GM06990 (cell line): Measurements from ENCODE around the gene AKT1.

Source experiments
- DNase-seq: peaks from one replicate; pipeline ENCODE4 v3.0.0-alpha.2; 2011; ENCODE audit not compliant: insufficient read length; ENCODE audit errors: extremely low read depth
- H3K27me3 ChIP-seq: replicated peaks from 2 replicates; pipeline ENCODE4 v1.6.0; 2011; ENCODE audit warnings: low read length; ENCODE audit not compliant: control insufficient read depth, insufficient read depth
- H3K36me3 ChIP-seq: 2 replicates; pipeline ENCODE4 v1.5.1; 2011; ENCODE audit warnings: low read length; ENCODE audit not compliant: control insufficient read depth, insufficient read depth
- H3K4me3 ChIP-seq: replicated peaks from 2 replicates; pipeline ENCODE4 v1.5.1; 2011; ENCODE audit warnings: low read depth, mild to moderate bottlenecking, control low read depth, low read length
- CTCF ChIP-seq: IDR thresholded peaks from 2 replicates; pipeline ENCODE4 v1.5.1; 2011; ENCODE audit warnings: low read length, control low read depth, mild to moderate bottlenecking, inconsistent platforms; ENCODE audit not compliant: insufficient read depth, poor library complexity, severe bottlenecking

The AKT1 gene

GRCh38 chr14:104826189-104826860 lies 30.8 kb upstream of the AKT1 start:
- Histone ChIP-seq H3K4me3 (peak overlapping the region; percentile 64), H3K36me3 (no peaks in the 10 kb centered on the region), H3K27me3 (no peaks in the 10 kb centered on the region; the same call in 1 of the 2 replicates)
- TF ChIP-seq CTCF, result peak; percentile 32
- peak; percentile 80 for DNase-seq

- no peak for TF ChIP-seq CTCF
- DNase-seq, result no peak
- H3K27me3 ChIP-seq, result no peaks in the 10 kb centered on the region; the same call in 1 of the 2 replicates
- H3K36me3 ChIP-seq, result no peaks in the 10 kb centered on the region; the same call in 1 of the 2 replicates
- H3K4me3 ChIP-seq, result no peak overlapping the region
These were observed 28.9 kb upstream of the AKT1 start for GRCh38 chr14:104824353-104824997.

GRCh38 chr14:104822821-104823615 lies 27.5 kb upstream of the AKT1 start:
- no peak for DNase-seq
- no peaks in the 10 kb centered on the region; the same call in 1 of the 2 replicates for H3K36me3 ChIP-seq
- no peak for TF ChIP-seq CTCF
- H3K4me3 ChIP-seq, result no peak overlapping the region
- no peaks in the 10 kb centered on the region; the same call in 1 of the 2 replicates for H3K27me3 ChIP-seq

- H3K4me3 ChIP-seq, result no peak overlapping the region
- no peaks in the 10 kb centered on the region; the same call in 1 of the 2 replicates for H3K36me3 ChIP-seq
- H3K27me3 ChIP-seq, result no peaks in the 10 kb centered on the region
- no peak for TF ChIP-seq CTCF
- DNase-seq, result no peak
These were observed 26.5 kb upstream of the AKT1 start for GRCh38 chr14:104821971-104822608.

- H3K27me3 ChIP-seq, result no peaks in the 10 kb centered on the region
These were observed 25.8 kb upstream of the AKT1 start for GRCh38 chr14:104821229-104821945.

More at GRCh38 chr14:104821229-104821945, 25.8 kb upstream of the AKT1 start:
- Histone ChIP-seq H3K36me3 (no peaks in the 10 kb centered on the region; the same call in 1 of the 2 replicates), H3K4me3 (no peak overlapping the region)
- DNase-seq, result no peak
- TF ChIP-seq CTCF, result no peak
